ENCODE measurements around the gene ZNF490.
"Not testable (repeated sequence)": the region's sequence is repeated elsewhere in the genome, so short reads cannot be mapped to it uniquely, and the experiment has no call there.

Gene ZNF490

DNA sequence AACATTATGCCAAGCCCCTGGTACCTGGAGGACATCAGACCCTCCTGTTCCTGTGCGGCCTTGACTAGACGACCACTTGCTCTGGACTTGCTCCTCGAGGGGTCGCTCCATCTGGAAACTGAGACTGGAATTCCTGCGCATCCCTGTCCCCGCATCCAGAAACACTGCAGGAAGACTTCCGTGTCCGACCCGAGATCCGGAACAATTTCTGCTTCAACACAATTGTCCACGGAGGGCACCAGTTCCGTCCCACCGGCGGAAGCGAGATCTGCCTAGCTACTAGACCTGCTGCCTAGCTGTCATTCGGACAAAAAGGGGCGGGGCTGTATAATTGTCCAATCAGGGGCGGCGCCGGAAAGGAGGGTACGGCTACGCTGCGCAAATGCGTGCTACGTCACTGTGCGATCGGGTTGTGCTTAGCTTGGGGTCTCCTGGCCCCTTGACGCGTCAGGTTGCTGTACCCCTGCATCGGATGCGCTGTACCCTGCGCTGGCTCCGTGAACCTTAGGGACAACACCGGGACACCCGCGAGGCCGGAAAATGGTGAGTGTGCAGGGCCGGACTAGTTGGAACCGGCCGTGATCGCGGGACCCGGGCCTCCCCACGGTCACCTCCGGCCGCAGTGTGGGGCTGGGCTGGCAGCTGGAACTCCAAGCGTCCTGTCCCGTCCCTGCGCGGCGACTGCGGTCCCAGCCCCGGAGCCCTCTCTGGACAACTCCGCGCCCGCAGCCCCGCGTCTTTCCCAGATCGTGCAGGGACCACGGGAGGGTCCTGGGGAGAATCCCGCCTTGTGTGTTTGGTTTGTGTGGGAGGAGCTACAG, at the start of gene ZNF490, which contains the start of gene ZNF791:
Gene ZNF490, minus strand, starts transcription at position 274 of the 821 bp plus-strand sequence. Its CDS starts 133 bp downstream, at position 141.
Gene ZNF791, plus strand, starts transcription at position 381 of the 821 bp plus-strand sequence. Its CDS starts 160 bp downstream, at position 541.
- peak; percentile 97 for DNase-seq

DNA sequence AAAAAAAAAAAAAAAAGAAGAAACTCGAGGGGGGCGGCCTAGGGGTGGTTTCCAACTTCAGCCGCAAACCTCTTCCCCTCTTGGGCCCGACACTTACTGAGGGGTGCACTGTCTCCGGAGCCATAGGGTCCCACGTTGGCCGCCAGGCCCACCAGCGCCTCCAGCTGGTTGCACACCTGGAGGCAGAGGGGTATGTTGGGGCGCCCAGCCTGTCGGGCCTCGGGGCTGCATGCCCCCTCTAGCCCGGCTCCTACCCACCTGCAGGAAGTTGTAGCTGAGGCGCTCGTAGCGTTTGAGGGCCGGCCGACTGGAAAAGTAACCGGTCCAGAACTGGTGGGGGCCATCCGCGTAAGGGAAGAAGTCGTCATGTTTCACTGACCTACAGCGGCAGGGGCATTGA, 47.4 kb upstream of the ZNF490 start:
- no peak for DNase-seq

DNA sequence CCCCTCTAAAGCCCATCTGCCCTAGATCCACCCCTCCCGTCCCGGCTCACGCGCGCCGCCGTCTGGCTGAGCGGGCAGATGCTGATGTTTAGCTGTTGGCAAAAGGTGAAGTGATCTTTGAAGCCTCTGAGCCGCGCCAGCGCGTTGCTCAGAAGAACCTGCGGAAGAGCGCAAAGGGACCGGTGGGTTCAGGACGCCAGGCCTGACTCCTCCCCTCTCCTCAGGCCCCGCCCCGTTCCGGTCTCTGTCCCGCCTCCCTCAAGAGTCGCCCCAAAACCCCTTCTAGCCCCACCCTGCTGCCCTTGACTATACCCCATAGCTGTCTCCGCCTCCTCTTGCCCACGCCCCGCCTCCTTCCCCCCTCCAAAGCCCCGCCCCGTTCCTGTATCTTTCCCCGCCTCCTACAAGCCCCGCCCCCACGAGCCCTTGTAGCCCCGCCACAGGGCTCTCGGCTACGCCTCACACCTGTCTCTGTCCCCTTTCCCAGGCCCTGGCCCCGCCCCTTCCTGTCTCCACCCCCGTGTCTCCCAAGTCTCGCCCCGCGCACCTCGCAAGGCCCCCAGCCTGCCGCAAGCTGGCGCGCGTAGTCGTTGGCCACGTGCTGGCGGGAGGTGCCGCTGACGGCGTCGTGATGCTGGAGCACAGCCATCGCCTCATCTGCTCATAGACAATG, 46.4 kb upstream of the ZNF490 start:
- peak; percentile 28 for DNase-seq

DNA sequence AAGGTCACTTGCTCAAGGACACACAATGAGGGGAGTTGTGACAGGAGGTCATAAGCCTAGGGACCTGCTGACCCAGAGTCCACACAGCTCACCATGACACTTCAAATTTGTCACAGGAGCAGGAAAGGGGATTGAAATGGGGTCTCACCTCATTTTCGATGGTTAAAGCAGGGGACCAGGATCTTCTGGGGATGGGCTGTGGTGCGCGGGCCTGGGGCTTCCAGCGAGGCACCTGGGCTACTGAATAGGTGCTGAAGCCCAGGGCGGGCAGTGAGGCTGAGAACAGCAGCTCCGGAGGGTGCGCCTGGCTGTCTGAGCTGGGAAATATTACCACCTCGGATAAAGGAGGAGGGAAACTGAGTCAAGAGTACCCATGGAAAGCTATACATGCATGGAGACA, 44.9 kb upstream of the ZNF490 start:
- no peak for DNase-seq

DNA sequence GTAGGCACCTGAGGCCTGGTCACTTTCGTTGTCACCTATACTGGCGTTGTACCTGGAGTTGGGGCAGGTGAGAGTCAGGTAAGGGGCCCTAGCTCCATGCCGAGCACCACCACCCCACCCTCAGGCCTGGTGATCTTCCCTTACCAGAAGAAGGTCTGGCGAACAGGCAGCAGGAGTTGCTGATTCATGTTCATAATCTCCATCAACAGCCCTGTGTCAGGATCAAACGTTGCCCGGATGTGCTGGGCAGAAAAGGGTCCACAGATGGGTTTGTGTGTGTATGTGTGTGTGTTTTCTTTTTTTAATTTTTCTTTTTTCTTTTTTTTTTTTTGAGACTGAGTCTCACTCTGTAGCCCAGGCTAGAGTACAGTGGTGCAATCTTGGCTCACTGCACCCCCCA, 41.6 kb upstream of the ZNF490 start:
- no peak for DNase-seq

DNA sequence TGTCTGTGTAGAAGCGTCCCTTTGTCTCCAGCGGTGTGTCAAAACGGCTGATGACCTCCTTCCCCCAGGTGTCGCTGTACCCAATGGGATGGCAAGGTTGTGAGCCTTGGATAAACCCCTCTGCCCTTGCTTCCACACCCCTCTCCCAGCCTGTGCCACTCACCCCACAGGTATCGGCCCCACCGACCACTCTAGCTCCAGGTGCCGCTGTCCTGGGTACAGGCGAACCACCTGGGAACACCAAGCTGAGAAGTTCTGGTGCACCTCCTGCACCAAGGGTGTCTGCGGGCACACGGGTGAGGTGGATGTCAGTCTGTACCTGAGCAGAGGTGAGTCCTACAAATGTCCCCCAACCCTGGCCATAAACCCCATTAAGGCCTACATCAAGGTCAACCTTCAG, 39.3 kb upstream of the ZNF490 start:
- DNase-seq: no peak

DNA sequence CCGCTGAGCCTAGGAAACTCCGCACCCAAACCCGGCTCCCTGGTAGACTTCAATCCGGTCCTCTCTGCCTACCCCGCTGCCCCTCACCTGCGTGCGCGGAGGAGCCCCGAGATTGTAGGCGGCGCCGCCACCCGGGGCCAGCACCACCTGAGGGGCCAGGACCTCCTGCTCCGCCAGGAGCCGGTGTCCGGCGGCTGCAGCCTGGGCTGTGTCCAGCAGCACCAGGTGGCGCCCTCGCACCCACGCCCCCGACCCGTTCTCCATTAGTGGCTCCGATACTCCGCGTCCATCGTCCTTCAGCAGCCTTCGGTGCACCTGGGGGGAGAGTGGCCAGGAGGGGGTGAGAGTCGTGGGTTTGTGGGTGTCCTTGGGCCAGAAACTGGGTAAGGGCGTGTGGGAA, 37.5 kb upstream of the ZNF490 start:
- no peak for DNase-seq

DNA sequence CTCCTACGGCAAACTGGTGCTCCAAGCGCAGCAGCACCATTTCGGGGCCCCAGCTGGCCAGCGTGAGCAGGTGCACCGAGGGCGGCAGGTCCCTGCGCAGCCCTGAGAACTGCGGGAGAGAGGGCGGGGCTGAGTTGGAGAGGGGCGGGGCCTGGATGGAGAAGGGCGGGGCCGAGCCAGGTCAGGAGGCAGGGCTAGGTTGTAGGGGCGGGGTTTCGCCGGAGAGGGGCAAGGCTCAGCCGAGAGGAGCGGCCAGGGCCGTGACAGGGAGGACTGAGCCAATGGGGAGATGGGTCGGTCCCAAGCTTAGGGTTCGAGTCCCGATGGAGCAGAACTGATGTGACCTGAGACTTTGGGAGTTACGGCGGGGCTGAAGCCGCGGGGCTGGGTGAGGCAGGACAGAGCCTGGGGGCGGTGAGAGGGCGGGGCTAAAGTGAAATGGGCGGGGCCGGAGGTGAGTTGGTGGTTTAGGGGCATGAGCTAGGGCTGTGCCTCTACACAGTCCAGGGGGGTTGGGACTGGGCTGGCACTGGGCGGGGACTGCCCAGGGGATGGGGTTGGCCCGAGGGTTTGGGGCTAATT, 37.0 kb upstream of the ZNF490 start:
- peak; percentile 29 for DNase-seq

DNA sequence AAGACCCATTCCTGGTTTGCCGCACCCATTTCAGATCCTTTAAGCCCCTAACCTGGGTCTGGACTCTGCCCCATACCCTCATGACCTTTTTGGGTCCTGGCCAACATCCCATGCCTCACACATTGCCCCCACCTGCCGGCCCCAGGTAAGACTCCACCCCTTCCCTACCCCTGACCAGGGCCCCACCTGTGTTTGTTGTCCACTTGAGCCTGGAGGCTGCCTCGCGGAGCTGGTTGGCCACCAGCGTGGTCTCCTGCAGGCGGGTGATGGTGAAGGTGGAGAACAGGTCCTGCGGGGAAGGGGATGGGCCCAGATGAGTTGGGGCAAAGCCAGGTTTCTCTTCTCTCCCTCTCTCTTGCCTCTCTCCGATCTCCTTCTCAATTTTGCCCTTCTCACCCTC, 36.4 kb upstream of the ZNF490 start:
- no peak for DNase-seq

DNA sequence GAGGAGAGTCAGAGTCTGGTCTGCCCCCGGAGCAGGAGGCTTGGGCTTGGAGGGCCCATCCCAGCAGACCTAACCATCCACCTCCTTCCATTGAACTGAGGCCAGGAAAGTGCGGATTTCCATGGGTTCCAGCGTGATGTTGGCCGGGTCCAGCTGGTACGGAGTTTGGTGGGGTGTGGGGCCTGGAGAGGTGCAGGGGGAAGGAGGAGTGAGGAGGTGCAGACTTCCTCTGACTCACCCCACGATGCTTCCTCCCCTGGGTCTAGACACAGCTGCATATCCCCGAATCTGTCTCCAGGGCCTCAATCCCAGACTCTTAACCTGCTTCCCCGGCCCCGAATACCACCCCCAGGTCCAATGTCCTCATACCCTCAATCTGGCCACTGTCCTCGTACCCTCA, 35.9 kb upstream of the ZNF490 start:
- DNase-seq: no peak

DNA sequence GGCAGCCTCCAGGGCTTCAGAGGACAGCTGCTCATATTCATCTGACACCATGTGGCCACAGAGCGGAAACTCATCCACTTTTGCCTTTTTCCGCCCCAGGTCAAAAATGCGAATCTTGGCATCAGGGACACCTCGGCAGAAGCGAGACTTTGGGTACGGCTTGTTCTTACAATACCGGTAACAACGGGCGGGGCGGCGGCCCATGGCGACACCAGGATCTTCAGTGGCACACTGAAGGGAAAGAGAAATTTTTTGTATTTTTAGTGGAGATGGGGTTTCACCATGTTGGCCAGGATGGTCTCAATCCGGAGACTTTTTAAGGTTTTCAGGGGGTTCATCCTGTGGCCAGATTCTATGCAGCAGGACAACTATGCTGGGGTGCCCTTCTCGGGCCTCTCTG, 33.1 kb upstream of the ZNF490 start:
- DNase-seq: not testable (repeated sequence)

DNA sequence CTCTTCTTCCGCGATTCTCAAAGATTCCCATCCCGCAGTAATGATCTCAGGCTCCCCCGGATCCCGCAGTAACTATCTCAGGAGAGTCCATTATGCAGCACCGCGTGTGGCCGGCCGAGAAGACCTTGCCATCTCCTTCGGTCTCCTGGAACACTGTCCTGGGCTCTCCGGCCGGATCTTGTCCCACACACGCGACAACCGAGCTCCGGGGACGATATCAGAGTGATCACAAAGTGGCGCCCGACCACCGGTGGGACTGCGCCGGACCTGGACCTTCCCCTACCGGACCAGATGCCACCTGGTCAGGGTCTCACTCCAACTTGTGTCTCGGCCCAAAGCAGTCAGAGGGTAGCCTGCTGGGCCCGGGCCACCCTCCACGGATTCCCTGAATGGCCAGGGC, 31.9 kb upstream of the ZNF490 start:
- DNase-seq: no peak

DNA sequence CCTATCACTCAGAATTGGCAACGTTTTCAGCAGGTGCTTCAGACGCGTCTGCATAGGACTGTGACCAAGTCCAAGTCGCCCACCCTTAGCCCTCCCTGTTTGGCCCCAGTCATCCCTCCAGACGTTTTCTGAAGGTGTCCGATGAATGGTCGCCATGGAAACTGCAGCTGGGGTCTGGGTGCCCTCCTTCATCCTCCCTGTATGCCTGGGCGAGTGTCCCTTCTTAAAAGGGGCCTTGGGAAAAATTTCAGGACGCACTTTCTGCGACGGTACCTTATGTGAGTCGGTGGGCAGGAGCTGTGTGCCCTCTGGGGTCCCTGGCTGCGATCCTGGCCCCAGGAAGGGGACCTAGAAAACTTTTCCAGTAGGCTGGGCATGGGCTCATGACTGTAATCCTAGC, 30.8 kb upstream of the ZNF490 start:
- no peak for DNase-seq

DNA sequence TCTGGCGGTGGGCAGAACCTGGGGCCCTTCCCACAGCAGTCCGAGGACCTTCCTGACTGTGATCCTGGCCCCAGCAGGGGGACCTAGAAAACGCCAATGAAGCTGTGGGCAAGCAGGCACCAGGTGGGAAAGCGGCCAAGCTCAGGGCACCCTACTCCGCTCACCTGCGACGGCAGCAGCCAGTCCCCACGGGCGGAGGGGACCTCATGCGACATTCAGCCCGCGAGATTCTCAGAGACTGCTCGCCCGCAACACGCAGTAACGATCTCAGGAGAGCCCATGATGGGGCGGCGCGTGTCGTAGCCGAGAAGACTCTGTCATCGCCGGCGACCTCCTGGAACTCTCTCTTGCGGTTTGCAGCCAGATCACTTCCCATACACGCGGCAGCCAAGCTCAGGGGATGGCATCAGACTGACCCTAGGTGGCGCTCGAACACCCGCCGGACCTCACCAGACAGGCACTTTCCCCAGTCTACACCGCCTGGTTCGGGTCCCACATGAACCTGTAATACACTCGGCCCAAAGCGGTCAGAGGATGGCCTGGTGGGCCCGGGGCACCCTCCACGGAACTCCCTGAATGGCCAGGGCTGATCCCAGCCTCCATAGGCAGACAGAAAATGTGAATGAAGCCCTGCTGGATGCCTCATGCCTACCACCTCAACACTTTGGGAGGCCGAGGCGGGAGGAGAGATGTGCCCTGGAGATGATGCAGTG, 29.4 kb upstream of the ZNF490 start:
- peak; percentile 86 for DNase-seq

DNA sequence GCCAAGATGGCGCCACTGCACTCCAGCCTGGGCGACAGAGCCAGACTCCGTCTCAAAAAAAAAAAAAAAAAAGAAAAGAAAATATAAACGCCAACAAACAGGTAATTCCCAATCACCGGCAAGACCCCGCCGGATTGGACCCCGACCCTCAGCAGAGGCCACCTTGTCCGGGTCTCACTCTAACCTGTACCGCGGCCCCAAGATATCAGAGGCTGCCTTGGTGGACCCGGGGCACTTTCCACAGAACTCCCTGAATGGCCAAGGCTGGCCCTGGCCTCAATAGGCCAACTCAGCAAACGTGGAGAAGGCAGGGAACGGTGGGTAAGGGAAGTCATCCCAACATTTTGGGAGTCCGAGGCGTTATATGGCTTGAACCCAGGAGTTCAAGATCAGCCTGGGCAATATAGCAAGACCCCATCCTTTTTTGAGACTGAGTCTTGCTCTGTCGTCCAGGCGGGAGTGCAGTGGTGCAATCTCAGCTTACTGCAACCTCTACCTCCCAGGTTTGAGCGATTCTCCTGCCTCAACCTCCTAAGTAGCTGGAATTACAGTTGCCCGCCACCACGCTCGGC, 28.1 kb upstream of the ZNF490 start:
- no peak for DNase-seq

DNA sequence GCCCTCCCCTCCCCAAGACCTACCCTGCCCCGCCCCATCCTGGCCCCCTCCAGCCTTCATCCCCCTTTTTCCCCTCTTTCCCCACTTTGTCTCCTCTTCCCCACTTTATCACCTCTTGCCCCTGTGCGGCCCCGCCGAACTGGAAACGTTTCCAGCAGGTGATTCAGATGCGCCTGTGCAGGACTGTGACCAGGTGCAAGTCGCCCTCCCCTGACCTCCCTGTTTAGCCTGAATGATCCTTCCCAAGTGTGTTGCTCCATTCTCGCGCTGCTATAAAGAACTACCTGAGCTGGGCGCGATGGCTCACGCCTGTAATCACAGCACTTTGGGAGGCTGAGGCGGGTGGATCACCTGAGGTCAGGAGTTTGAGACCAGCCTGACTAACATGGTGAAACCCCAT, 26.0 kb upstream of the ZNF490 start:
- no peak for DNase-seq

DNA sequence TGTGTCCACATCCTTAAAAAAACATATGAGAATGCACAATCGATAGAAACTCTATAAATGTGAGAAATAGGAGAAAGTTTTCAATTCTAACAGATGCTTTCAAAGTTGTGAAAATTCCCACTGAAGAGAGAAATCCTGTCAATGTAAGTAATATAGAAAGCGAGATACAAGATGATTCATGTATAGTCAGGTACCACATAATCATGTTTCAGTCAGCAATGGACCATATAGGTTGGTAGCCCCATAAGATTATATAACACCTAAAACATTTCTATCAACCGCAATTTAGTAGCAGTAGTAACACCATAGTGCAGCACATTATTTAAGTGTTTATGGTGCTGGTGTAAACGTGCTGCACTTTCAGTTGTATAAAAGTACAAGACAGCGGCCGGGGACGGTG, 18.6 kb upstream of the ZNF490 start:
- DNase-seq: no peak

DNA sequence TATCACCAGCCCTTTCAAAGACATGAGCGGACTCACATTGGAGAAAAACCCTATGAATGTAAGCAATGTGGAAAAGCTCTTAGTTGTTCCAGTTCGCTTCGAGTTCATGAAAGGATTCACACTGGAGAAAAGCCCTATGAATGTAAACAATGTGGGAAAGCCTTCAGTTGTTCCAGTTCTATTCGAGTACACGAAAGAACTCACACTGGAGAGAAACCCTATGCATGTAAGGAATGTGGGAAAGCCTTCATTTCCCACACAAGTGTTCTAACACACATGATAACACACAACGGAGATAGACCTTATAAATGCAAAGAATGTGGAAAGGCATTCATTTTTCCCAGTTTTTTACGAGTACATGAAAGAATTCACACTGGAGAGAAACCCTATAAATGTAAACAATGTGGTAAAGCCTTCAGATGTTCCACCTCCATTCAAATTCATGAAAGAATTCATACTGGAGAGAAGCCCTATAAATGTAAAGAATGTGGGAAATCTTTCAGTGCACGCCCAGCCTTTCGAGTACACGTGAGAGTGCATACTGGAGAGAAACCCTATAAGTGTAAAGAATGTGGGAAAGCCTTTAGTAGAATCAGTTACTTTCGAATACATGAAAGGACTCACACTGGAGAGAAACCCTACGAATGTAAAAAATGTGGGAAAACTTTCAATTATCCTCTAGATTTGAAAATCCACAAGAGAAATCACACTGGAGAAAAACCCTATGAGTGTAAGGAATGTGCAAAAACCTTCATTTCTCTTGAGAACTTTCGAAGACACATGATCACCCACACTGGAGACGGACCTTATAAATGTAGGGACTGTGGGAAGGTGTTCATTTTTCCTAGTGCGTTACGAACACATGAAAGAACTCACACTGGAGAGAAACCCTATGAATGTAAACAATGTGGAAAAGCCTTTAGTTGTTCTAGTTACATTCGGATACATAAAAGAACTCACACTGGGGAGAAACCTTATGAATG, 17.7 kb upstream of the ZNF490 start:
- no peak for DNase-seq

DNA sequence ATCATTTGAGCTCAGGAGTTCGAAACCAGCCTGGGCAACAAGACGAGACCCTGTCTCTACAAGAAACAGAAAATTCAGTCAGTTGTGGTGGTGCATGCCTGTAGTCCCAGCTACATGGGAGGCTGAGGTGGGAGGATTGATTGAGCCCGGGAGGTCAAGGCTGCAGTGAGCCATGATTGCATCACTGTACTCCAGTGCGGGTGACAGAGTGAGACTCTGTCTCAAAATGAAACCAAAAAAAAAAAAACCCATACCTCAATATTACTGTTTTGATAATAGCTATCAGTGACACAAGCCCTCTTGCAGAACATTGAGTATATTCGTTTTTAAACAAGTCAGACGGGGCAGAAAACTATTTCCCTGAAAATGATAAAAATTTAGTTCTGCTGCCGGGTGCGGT, 16.3 kb upstream of the ZNF490 start:
- no peak for DNase-seq

DNA sequence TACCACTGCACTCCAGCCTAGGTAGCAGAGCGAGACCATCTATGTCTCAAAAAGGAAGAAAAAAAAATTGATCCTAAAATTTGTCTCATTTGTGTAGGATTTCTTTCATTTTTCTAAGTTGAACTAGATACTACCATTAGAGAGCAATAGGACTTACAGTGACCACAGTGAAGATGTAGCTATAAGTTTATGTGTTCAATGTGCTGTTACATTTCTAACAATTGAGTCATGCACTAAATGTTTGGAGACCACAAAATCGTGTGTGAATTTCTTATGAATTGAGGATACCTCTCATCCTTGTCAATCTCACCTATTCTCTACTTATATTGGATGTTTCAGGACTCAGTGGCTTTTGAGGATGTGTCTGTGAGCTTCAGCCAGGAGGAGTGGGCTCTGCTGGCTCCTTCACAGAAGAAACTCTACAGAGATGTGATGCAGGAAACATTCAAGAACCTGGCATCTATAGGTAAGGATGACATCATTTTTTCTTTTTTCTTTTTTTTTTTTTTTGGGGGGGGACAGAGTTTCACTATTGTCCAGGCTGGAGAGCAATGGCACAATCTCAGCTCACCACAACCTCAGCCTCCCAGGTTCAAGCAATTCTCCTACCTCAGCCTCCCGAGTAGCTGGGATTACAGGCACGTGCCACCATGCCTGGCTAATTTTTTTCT, 12.9 kb upstream of the ZNF490 start:
- no peak for DNase-seq

Measured in activated naive CD4-positive, alpha-beta T cell treated with anti-CD3 and anti-CD28 coated beads, Interleukin-2, amount 50 U/mL, for 16 hours (primary cell).